GM18520 (cell line): ENCODE measurements around the gene FTH1.

Experiments used
- ATAC-seq: cut with Tn5 transposase; IDR thresholded peaks from one replicate; pipeline ENCODE4 v1.9.1; 2021; ENCODE audit not compliant: unreplicated experiment

The FTH1 gene

DNA sequence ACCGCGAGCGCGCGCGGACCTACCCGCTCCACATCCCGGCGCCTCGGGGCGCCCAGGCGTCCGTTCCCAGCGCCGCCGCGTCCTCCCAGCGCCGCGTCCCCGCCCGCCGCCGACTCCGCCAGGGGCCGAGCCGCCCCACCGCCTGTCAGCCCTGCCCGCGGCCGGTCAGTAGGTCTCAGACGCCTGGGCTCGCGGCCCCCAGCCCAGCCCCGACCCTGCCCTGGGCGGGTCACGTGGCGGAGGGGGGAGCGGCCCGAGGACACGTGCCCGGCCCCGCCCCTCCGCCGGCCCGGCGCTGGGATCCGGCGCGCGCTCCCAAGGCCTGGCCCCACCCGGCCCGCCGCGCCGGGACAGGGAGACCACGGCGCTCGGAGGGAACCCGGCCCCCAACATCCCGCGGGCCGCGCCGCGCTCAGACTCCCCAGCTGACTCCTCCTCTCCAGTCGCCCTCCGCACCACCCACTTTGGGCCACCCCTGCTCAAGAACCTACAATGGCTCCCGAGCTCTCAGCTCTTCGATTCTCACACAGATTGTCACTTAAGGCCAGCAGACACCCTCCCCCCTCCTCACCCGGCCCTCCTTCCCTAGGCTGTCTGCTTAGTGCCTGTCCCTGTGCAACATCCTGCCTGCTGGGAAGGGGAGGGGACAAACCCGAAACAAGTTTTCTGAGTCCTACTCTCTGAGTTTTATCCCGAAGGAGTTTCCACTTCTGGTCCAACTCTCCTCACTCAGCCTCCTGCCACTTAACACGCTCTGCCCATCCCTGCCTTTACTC, 49.9 kb downstream of the FTH1 start, which contains the start of gene RAB3IL1:
RAB3IL1 (minus strand) TSS at position 233 of the 776 bp plus-strand sequence; CDS start at position 34, 199 bp downstream.
- no peak for ATAC-seq

DNA sequence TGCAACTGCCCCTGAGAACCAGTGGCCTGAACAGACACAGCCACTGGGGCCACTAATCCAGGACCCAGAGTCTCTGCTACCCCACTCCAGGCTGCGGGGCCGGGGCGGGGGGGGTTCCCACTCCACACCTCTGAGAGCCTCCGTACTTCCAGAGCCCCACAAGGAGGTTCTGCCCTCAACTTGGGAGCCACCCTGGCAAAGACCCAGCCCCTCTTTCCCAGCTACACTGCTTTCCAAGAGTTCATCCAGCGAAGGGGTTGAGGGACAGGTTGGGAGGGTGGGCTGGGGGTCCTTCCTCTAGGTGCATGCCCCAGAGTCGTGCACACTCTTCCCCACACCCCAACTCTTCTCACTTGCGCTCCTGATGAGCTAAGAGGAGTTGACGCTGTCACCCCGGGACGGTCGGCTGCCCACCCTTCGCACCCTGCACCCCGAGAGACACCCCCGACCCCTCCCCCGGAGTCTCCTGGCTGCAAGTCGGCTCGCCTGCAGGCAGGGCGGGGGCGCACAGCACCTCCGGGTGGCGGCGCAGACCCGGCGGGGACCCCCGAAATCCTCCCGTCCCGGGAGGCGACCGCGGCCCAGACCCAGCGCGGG, 50.6 kb downstream of the FTH1 start:
- ATAC-seq, result no peak

DNA sequence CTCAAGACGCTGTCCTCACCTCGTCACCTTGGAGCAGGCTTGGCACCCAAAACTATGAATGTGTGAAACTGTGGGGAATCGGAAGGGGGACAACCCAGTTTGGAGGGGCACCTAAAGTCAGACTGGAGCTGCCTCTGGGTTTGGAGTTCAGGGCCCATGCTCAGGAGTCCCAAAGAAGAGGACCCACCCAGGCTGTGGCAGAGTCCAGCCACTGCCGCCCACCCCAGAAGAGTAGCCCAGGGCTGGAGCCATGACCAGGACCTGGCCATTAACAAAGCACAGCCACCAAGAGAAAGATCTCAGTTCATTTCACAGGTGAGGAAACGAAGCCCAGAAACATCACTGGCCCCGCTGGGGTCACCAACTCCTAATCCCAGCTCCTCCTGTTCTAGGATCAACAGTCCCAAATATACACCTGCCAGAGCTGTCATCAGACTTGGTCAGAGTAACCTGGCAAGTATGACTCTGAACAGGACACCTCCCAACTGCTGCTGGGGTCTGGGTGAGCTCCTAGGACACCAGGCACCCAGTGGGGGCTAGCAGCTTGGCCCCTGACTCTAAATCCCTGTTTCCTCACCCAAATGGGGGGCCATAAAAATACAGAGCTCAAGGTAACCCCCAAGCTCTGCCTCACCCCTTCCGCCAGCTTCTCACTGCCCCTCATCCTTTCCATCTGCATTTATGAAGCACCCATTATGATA, 52.8 kb downstream of the FTH1 start:
- no peak for ATAC-seq
